ENCODE measurements around the gene ZBTB11. TPM values are rescaled to one million over a fixed set of nuclear protein-coding genes. Genes with fewer than 3 reads are reported as not detected.

Gene ZBTB11
- total and polyA plus RNA-seq, 10 of the 15 experiments (the other 5 are each of a cell fraction or from before 2014, with no cell fraction given) = 3.5 to 25.7 (median 18.0) TPM

DNA sequence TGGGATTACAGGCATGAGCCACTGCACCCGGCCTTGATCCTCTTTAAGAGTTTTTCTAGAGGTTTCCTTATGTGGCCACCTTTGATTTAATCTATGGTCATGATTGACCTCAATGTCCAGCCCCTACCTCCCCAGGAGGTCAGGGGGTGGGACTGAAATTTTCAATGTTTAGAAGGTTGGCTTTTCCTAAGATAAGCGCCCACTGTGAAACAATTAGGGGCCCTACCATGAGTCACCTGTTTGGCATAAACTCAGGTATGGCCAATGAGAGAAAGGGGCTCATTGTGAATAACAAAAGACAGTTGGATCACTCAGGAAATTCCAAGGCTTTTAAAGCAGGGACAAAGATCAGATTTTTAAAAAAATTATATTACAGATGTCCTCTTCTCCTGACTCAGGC, 51.1 kb downstream of the ZBTB11 start:
- 93% methylated on average over 2 of the region's 2 CpGs for WGBS (ENCODE audit: insufficient coverage, insufficient replicate concordance, low lambda C conversion rate, missing lambda C conversion rate)
- POLR2A ChIA-PET = no interaction called here
- Histone ChIP-seq H3K27ac (ENCODE audit: control insufficient read depth, insufficient read depth) (no peak overlapping the region), H3K9me3 (replicated peaks; ENCODE audit: control insufficient read depth, insufficient read depth, low read length) (no peaks in the 10 kb centered on the region), H3K4me1 (ENCODE audit: control insufficient read depth, insufficient read depth, low read length) (no peaks in the 10 kb centered on the region), H2AFZ (ENCODE audit: control insufficient read depth, low read depth, low read length) (no peak overlapping the region), H3K36me3 (ENCODE audit: control insufficient read depth in 2 of 2, insufficient read depth in 2 of 2, low read length in 1 of 2) (no peaks in the 10 kb centered on the region), H3K4me2 (ENCODE audit: control insufficient read depth, insufficient read depth) (no peak overlapping the region), H3K79me2 (ENCODE audit: control insufficient read depth, insufficient read depth, low read length) (no peaks in the 10 kb centered on the region), H3K4me3 (no peak overlapping the region), H3K9ac (ENCODE audit: control insufficient read depth, insufficient read depth, low read length) (no peak overlapping the region), H3K27me3 (replicated peaks in 1 of 2; ENCODE audit: control insufficient read depth in 2 of 2, insufficient read depth in 2 of 2, low read length in 1 of 2) (no peaks in the 10 kb centered on the region), H4K20me1 (ENCODE audit: control insufficient read depth, insufficient read depth) (no peaks in the 10 kb centered on the region)
- DNase-seq (ENCODE audit: low read depth, low spot score) (no peak), FAIRE-seq (no peak), ATAC-seq (no peak)
- CTCF ChIA-PET = interaction anchor here (1.6 kb wide), 1 partner anchor 10 kb away, joined by 4 read pairs; no protein-coding TSS in a partner anchor
- RAD21 ChIA-PET (ENCODE audit: unreplicated experiment) = no interaction called here
- TF ChIP-seq TCF7 (IDR thresholded peaks at IDR 0.05; ENCODE audit: borderline replicate concordance) = no peak
- TF ChIP-seq, protein P1, sequence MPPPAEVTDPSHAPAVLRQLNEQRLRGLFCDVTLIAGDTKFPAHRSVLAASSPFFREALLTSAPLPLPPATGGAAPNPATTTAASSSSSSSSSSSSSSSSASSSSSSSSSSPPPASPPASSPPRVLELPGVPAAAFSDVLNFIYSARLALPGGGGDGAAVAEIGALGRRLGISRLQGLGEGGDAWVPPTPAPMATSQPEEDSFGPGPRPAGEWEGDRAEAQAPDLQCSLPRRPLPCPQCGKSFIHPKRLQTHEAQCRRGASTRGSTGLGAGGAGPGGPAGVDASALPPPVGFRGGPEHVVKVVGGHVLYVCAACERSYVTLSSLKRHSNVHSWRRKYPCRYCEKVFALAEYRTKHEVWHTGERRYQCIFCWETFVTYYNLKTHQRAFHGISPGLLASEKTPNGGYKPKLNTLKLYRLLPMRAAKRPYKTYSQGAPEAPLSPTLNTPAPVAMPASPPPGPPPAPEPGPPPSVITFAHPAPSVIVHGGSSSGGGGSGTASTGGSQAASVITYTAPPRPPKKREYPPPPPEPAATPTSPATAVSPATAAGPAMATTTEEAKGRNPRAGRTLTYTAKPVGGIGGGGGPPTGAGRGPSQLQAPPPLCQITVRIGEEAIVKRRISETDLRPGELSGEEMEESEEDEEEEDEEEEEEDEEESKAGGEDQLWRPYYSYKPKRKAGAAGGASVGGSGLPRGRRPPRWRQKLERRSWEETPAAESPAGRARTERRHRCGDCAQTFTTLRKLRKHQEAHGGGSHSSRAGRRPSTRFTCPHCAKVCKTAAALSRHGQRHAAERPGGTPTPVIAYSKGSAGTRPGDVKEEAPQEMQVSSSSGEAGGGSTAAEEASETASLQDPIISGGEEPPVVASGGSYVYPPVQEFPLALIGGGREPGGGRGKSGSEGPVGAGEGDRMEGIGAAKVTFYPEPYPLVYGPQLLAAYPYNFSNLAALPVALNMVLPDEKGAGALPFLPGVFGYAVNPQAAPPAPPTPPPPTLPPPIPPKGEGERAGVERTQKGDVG (CRISPR knock-in tag; IDR thresholded peaks at IDR 0.05) = no peak
- no peak for TF ChIP-seq GABPA (IDR thresholded peaks at IDR 0.05; ENCODE audit: low read depth)
- TF ChIP-seq MEF2A (IDR thresholded peaks at IDR 0.05; ENCODE audit: insufficient read depth, low read depth, low read length) = no peak
- in situ Hi-C loops (cut with MboI) = no loop called here
- intact Hi-C loops (cut with micrococcal nuclease; ENCODE audit: unreplicated experiment) = no loop called here
- SMC1A ChIA-PET (ENCODE audit: uncharacterized antibody, unreplicated experiment) = interaction anchor here (1.3 to 1.5 kb wide), 2 partner anchors 9 to 10 kb away, joined by 3 to 5 read pairs; no protein-coding TSS in a partner anchor
- BruUV-seq (replicated peaks) = no TSS peak

DNA sequence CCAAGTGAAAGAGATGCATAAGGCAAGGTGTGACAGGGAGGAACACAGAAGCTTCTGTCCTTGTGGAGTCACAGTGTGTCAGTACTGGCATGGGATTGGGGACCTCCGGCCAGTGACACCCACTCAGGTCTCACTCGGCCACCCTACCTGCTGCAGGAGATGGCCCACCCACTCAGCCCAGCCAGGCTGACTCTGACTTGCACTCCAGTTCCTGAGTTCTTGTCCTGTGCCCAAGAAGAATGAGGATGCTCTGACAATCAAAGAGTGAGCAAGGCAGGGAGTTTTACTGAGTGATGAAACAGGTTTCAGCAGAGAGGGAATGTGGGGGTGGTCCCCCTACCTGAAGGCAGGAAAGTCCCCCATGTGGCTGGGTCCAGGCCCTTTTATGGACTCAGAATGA, 52.1 kb downstream of the ZBTB11 start:
- 0% methylated on average over 2 of the region's 2 CpGs for WGBS (ENCODE audit: insufficient coverage, insufficient replicate concordance, low lambda C conversion rate, missing lambda C conversion rate)
- no peaks in the 10 kb centered on the region for H3K27me3 ChIP-seq (replicated peaks in 1 of 2; ENCODE audit: control insufficient read depth in 2 of 2, insufficient read depth in 2 of 2, low read length in 1 of 2)
- DNase-seq (ENCODE audit: low read depth, low spot score) (no peak), FAIRE-seq (no peak), ATAC-seq (no peak)
- CTCF ChIA-PET = interaction anchor here (0.6 kb wide), 1 partner anchor 988 kb away, joined by 3 read pairs; no protein-coding TSS in a partner anchor
- in situ Hi-C loops (cut with MboI) = no loop called here
- POLR2A ChIA-PET = no interaction called here
- SMC1A ChIA-PET (ENCODE audit: uncharacterized antibody, unreplicated experiment) = no interaction called here
- BruUV-seq (replicated peaks) = no TSS peak
- no peak overlapping the region for H3K9ac ChIP-seq (ENCODE audit: control insufficient read depth, insufficient read depth, low read length)
- no peaks in the 10 kb centered on the region for H3K36me3 ChIP-seq (ENCODE audit: control insufficient read depth in 2 of 2, insufficient read depth in 2 of 2, low read length in 1 of 2)
- H3K4me2 ChIP-seq (ENCODE audit: control insufficient read depth, insufficient read depth) = no peak overlapping the region
- H3K9me3 ChIP-seq (replicated peaks; ENCODE audit: control insufficient read depth, insufficient read depth, low read length) = no peaks in the 10 kb centered on the region
- intact Hi-C loops (cut with micrococcal nuclease; ENCODE audit: unreplicated experiment) = no loop called here
- no peaks in the 10 kb centered on the region for H4K20me1 ChIP-seq (ENCODE audit: control insufficient read depth, insufficient read depth)
- no peaks in the 10 kb centered on the region for H3K4me1 ChIP-seq (ENCODE audit: control insufficient read depth, insufficient read depth, low read length)
- H2AFZ ChIP-seq (ENCODE audit: control insufficient read depth, low read depth, low read length) = no peak overlapping the region
- H3K27ac ChIP-seq (ENCODE audit: control insufficient read depth, insufficient read depth) = no peak overlapping the region
- H3K4me3 ChIP-seq = no peak overlapping the region
- RAD21 ChIA-PET (ENCODE audit: unreplicated experiment) = no interaction called here
- no peaks in the 10 kb centered on the region for H3K79me2 ChIP-seq (ENCODE audit: control insufficient read depth, insufficient read depth, low read length)
- no peak for TF ChIP-seq TCF3 (IDR thresholded peaks at IDR 0.05; ENCODE audit: borderline replicate concordance, insufficient read depth, low read depth, low read length)
- no peak for TF ChIP-seq SPI1 (IDR thresholded peaks at IDR 0.05; ENCODE audit: borderline replicate concordance, insufficient read depth, low read depth, low read length)
- TF ChIP-seq, protein P2, sequence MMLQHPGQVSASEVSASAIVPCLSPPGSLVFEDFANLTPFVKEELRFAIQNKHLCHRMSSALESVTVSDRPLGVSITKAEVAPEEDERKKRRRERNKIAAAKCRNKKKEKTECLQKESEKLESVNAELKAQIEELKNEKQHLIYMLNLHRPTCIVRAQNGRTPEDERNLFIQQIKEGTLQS (IDR thresholded peaks at IDR 0.05; ENCODE audit: borderline replicate concordance, extremely low read depth, low read depth, low read length) = no peak
- TF ChIP-seq CHD2 (IDR thresholded peaks at IDR 0.05; ENCODE audit: borderline replicate concordance, low read depth, low read length) = no peak
- TF ChIP-seq, protein P3, sequence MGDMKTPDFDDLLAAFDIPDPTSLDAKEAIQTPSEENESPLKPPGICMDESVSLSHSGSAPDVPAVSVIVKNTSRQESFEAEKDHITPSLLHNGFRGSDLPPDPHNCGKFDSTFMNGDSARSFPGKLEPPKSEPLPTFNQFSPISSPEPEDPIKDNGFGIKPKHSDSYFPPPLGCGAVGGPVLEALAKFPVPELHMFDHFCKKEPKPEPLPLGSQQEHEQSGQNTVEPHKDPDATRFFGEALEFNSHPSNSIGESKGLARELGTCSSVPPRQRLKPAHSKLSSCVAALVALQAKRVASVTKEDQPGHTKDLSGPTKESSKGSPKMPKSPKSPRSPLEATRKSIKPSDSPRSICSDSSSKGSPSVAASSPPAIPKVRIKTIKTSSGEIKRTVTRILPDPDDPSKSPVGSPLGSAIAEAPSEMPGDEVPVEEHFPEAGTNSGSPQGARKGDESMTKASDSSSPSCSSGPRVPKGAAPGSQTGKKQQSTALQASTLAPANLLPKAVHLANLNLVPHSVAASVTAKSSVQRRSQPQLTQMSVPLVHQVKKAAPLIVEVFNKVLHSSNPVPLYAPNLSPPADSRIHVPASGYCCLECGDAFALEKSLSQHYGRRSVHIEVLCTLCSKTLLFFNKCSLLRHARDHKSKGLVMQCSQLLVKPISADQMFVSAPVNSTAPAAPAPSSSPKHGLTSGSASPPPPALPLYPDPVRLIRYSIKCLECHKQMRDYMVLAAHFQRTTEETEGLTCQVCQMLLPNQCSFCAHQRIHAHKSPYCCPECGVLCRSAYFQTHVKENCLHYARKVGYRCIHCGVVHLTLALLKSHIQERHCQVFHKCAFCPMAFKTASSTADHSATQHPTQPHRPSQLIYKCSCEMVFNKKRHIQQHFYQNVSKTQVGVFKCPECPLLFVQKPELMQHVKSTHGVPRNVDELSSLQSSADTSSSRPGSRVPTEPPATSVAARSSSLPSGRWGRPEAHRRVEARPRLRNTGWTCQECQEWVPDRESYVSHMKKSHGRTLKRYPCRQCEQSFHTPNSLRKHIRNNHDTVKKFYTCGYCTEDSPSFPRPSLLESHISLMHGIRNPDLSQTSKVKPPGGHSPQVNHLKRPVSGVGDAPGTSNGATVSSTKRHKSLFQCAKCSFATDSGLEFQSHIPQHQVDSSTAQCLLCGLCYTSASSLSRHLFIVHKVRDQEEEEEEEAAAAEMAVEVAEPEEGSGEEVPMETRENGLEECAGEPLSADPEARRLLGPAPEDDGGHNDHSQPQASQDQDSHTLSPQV (IDR thresholded peaks at IDR 0.05) = no peak
